GM21825 (cell line): Measurements from ENCODE around the gene ADAMTSL3.
"Not testable (repeated sequence)": the region's sequence is repeated elsewhere in the genome, so short reads cannot be mapped to it uniquely, and the experiment has no call there.

Experiments
- ATAC-seq: cut with Tn5 transposase; IDR thresholded peaks from one replicate; pipeline ENCODE4 v1.9.1; 2021; ENCODE audit warnings: mild to moderate bottlenecking, moderate library complexity; ENCODE audit not compliant: unreplicated experiment

ADAMTSL3 gene

GRCh38 chr15:83699028-83699427, 45.1 kb downstream of the ADAMTSL3 start:
- ATAC-seq: no peak

GRCh38 chr15:83700082-83700481, 46.2 kb downstream of the ADAMTSL3 start:
- no peak for ATAC-seq

DNA sequence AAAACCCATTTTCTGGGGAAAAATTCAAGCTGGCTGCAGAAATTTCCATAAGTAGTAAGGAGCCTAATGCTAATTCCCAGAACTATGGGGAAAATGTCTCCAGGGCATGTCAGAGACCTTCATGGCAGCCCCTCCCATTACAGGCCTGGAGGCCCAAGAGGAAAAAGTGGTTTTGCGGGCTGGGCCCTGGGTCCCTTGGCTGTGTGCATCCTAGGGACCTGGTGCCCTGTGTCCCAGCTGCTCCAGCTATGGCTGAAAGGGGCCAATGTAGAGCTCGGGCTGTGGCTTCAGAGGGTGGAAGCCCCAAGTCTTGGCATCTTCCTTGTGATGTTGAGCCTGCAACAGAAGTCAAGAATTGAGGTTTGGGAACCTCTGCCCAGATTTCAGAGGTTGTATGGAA, 48.4 kb downstream of the ADAMTSL3 start:
- not testable (repeated sequence) for ATAC-seq

DNA sequence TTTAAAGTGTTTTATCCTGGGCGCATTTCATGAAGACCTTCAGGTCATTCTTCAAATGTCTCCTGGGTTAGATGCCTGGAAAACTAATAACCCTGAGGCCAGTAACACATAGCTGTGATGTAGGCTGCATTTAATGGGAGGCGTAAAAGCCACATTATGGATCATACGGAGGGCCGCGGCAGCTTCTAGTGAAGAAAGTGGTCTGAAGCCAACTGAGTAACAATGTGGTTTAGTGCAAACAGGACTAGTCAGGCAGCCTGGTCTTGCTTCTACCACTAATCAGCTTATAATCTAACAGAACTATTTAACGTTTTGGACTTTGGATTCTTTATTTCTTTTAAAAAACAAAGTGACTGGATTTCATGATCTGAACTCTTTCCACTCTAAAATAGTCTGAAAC, 54.4 kb downstream of the ADAMTSL3 start:
- ATAC-seq: no peak

- ATAC-seq: no peak
These were observed 55.3 kb downstream of the ADAMTSL3 start for GRCh38 chr15:83709241-83709640.

DNA sequence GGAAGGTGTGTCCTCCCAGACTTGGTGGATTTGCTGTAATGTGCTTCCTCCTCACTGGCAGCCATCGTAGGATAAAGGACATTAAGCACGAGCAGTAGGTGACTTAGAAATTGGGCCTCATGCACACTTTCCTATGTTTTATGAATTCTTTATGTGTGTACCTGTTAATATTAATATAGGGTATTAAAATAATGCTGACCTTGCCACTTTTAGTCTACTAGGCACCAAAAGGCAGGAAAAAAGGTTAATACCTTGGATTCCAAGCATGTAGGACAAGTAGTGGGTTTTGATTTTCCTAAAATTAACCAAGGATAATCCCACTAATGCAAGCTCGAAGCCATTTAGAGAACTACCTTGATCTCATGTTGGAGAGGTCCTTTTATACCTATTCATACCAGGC, 55.9 kb downstream of the ADAMTSL3 start:
- ATAC-seq: no peak

DNA sequence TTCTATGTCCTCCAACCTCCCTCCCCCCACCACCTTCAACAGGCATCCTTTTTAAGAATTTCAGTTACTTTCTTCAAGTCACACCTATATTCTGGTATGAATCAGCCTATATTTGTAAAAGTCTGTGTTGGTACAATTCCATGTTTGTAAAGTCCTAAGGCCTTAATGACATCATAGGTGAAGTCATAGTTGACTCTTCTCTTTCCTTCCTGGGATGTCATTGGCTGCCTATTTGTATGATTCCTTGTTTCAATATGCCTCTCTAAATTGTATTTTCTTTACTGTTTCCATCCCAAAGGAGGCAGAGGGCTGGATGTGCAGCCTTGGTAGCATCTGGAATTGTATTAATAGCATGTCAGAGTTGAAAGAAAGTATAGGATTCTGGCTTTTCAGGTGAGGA, 56.5 kb downstream of the ADAMTSL3 start:
- ATAC-seq: no peak

GRCh38 chr15:83711236-83711635, 57.3 kb downstream of the ADAMTSL3 start:
- ATAC-seq: no peak

DNA sequence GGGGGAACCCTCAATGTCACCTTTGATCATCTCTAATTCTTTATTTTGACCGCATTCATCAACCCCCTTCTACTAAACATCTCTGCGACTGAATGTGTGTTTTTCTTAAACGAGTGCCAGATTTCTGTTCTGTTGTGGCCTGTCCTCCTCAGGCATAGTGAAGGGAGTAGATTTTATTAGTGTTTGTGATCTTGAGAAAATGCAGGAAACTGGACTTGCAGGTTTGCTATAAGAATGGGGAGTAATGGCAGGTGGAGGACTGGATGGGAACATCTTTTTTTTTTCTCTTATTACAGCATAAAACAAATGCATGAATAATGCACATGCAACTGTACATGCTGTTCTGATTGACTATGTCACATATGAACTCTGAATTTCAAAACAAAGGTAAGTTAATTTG, 59.3 kb downstream of the ADAMTSL3 start:
- ATAC-seq: no peak

DNA sequence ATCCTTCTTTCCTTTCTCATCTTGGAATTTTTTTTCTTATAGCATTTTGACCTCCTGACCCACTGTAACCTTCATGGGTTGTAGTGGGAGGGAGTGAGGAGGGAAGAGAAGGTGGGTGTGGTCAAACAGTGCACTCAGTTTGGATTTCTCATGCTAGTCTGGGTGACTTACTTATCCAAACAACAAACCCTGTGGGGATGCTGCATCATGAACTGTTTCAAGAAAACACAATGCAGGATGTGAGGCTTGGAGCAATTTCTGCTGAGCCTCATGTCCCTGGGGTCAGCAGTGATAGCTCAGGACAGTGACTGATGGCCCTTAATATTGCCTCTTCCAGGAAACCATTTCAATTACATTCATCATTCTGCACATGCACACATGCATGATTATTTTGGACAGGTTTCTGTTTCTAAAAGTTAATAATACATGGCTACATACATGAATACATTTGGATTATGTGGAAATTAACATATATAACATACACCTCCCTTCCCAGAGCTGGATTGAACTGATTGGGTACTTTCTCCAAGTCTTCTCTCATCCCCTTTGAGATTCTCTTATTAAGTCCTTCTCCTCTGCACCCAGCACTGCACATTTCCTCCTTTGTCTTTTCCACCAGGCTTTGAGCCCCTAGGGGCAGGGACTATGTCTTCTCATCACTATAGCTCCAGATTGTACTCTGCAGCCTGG, 61.2 kb downstream of the ADAMTSL3 start:
- ATAC-seq: no peak

DNA sequence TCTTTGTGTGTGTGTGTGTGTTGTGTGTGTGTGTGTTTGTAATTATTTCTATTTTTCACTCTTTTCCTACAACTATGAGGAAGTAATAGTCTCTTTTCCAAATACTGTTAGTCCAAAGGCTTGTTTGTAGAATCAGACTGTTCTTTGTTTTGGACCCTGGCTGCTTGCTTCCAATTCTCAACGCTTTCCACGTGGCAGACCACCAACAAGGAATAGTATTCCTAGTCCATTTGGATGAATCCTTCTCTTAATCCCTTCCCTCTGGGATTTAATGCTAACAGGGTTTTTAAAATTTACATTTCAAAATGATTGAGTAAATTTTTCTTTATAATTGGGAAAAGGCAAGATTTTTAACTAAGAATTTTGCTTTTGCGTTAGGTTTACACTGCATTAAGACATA, 62.7 kb downstream of the ADAMTSL3 start:
- no peak for ATAC-seq

DNA sequence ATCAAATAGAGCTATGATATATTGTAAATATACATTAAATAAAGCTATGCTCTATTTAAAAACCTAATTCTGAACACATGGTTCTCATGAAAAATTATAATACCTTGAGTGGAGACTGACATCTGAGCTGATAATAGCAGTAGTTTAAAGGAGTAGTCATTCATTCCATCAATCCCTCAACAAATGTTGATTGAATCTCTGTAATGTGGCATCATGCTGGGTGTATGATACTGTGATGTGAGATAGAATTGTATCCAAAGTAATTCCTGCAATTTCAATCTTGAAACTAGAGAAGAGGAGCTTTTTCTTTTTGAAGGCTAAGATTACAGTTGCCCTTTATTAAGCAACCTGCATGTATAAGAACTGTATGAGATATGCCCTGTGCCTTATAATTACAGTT, 63.1 kb downstream of the ADAMTSL3 start:
- no peak for ATAC-seq

DNA sequence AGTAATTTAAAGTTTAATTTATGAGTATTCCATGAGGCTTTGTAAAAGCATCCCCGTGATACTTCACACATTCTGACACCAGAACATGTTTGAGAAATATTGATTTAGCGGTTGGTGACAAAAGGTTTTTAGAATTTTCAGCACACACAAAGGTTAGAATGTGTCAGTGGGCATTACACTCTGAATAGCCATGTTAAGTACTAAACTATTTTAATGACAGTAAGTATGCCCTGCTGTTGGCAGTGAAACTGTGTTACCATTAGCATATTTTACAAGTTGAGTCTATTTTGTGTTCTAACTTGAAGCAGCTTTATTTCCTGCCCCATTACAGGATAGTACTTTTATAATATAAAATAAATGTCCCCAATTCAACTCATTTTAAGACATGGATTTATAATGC, 66.5 kb downstream of the ADAMTSL3 start:
- ATAC-seq: no peak

GRCh38 chr15:83721031-83721430, 67.1 kb downstream of the ADAMTSL3 start:
- ATAC-seq: no peak

DNA sequence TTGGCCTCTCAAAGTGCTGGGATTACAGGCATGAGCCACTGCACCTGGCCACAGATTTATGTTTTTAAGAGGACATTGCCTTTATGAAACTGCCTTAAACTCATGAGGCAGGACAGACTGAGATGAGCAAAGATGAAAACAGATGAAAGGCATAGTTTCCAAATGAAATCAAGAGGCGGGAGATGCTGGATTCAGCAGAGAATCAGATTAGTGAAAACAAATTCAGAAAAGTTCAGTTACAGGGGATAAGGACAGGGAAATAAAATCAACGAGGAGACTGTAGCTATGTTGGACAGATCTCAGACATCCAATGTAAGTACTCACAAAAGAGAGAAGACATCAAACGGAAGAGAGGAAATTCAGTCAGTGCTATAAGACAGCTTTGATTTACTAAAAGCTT, 68.1 kb downstream of the ADAMTSL3 start:
- no peak for ATAC-seq

GRCh38 chr15:83723216-83723615, 69.3 kb downstream of the ADAMTSL3 start:
- ATAC-seq: no peak

DNA sequence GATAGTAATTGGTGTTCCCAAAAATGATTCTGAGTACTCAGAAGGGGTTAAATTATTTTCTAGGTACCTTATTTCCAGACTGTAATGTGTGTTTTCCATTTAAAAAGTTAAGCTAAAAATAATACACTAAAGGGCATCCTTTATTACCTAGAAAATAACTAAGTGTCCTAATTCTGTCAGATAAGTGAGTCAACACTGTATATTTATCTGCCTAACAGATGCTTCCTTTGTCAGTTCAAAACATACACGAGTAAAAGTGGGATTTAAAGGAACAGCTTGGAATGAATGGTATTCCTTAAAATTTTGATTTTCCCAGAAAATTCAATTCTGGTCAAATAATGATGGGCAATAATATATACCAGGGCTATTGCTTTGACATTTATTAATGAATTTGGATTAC, 78.3 kb downstream of the ADAMTSL3 start:
- ATAC-seq: no peak

GRCh38 chr15:83732770-83733169, 78.8 kb downstream of the ADAMTSL3 start:
- no peak for ATAC-seq

DNA sequence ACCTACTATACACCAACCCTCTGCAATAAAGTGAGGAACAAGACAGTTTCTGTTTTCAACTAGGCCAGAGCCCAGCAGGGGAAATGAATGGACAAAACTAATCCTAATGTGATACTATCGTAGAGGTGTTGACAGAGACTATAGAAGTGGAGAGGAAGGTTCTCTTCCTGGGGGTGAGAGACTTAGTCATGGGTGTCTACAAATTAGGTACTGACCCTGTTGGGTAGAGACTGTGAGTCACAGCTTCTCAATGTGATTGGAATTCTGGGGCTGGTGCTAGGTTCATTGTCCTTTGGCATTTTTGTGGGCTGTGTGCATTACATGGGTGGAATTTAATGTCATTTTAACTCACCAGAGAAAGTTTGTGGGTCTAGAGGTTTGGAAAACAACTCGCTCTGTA, 79.3 kb downstream of the ADAMTSL3 start:
- ATAC-seq: no peak

DNA sequence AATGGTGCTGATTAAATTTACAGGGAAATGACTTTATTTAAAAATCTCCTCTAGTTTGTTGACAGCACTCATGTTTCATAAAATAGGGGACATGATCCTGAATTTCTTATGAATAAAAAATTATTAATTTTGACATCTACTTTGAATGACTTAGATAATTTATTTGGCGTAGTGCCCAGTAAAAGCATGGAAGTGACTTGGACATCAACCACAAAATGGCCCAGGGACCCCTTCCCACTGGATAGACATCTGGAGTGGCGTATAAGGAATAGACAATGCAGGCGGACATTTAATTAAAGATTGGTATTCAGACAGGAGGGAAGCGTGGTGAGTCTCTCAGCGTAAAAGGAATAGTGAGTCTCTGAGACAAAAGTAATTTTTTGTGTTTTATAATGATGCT, 79.8 kb downstream of the ADAMTSL3 start:
- ATAC-seq: no peak

GRCh38 chr15:83734487-83734886, 80.6 kb downstream of the ADAMTSL3 start:
- ATAC-seq: no peak

- ATAC-seq: no peak
These were observed 85.7 kb downstream of the ADAMTSL3 start for GRCh38 chr15:83739629-83740028.

GRCh38 chr15:83745771-83746170, 91.8 kb downstream of the ADAMTSL3 start:
- ATAC-seq: no peak
